HepG2 (cell line): Measurements from ENCODE around the gene PEX13. TPM values are rescaled to one million over a fixed set of nuclear protein-coding genes. Genes with fewer than 3 reads are reported as not detected.

Source experiments
- ATAC-seq: fragments of 200-7000 bp; cut with Tn5 transposase; 3 replicates; pipeline ENCODE4 v1.9.1; 2020; ENCODE audit warnings: mild to moderate bottlenecking, moderate library complexity
- BruUV-seq: library from RNA; stranded (reverse); fragments of 400-500 nt; replicated peaks from 2 replicates; lab custom pipeline; 2021; lab: Mats Ljungman, UMichigan
- CTCF ChIA-PET: fragments of 300-600 bp; formaldehyde crosslinking; extraction: SDS; loops from one replicate; lab custom pipeline; 2021; ENCODE audit warnings: low total read pairs, inconsistent platforms, low intra/inter-chr PET ratio; lab: Yijun Ruan, JAX
- POLR2A ChIA-PET: fragments of 350-600 bp; sonication (Branson Sonifier 250); formaldehyde crosslinking; loops from one replicate; lab custom pipeline; 2020; ENCODE audit warnings: antibody characterized with exemption, inconsistent platforms; lab: Yijun Ruan, JAX
- DNase-seq: peaks from one replicate; pipeline ENCODE4 v3.0.0-alpha.2; 2015; ENCODE audit warnings: low spot score
- FAIRE-seq: peaks from 3 replicates; lab custom pipeline; 2011; peaks lifted over from hg19 to GRCh38; lab: Jason Lieb, UNC
- H2AFZ ChIP-seq: one replicate; pipeline ENCODE4 v1.6.1; 2011; ENCODE audit warnings: low read length, inconsistent platforms
- H3K27ac ChIP-seq: fragments of 300-600 bp; 3 replicates; pipeline ENCODE4 v1.8.0; 2011; ENCODE audit warnings: mixed run types, mild to moderate bottlenecking, mixed read lengths, low read length, inconsistent platforms; ENCODE audit not compliant: insufficient read depth; ENCODE audit errors: extremely low read length
- H3K27me3 ChIP-seq, 2 experiments: fragments of 200-600 bp in 1 of 2; 2 replicates in 1 of 2; 3 replicates in 1 of 2; pipeline versions ENCODE4 v1.6.0 to v1.8.0; 2011; ENCODE audit warnings: low read length in 2 of 2, mild to moderate bottlenecking in 2 of 2, moderate library complexity in 2 of 2, inconsistent platforms in 1 of 2; ENCODE audit not compliant: insufficient read depth in 2 of 2, control insufficient read depth in 1 of 2
- H3K36me3 ChIP-seq, 2 experiments: fragments of 200-600 bp in 1 of 2; replicated peaks in 1 of 2; 2 replicates in 1 of 2; 3 replicates in 1 of 2; pipeline versions ENCODE4 v1.5.1 to v1.8.0; 2011; ENCODE audit warnings: low read length in 2 of 2, inconsistent platforms in 1 of 2; ENCODE audit not compliant: insufficient read depth in 2 of 2, control insufficient read depth in 1 of 2
- H3K4me1 ChIP-seq: 2 replicates; pipeline ENCODE4 v1.5.1; 2012; ENCODE audit warnings: low read length, inconsistent platforms; ENCODE audit not compliant: insufficient read depth
- H3K4me2 ChIP-seq: 2 replicates; pipeline ENCODE4 v1.6.0; 2011; ENCODE audit warnings: low read depth, low read length, inconsistent platforms
- H3K4me3 ChIP-seq, 3 experiments: fragments of 200-600 bp in 1 of 3; sonication (generic), shearing (Covaris generic) in 1 of 3; replicated peaks in 1 of 3; 2 replicates each; pipeline ENCODE4 v1.5.1; 2011 to 2016; ENCODE audit warnings: low read length in 3 of 3, inconsistent platforms in 2 of 3, low read depth in 2 of 3, mild to moderate bottlenecking in 2 of 3, control low read depth in 1 of 3, mixed read lengths in 1 of 3; ENCODE audit not compliant: insufficient read depth in 1 of 3
- H3K79me2 ChIP-seq: one replicate; pipeline ENCODE4 v1.6.1; 2011; ENCODE audit warnings: low read length, inconsistent platforms; ENCODE audit not compliant: insufficient read depth
- H3K9ac ChIP-seq: 2 replicates; pipeline ENCODE4 v1.6.0; 2011; ENCODE audit warnings: mild to moderate bottlenecking, low read depth, low read length, inconsistent platforms; ENCODE audit not compliant: insufficient read depth
- H3K9me3 ChIP-seq: 2 replicates; pipeline ENCODE4 v1.5.1; 2012; ENCODE audit warnings: mild to moderate bottlenecking, low read length
- H4K20me1 ChIP-seq: 2 replicates; pipeline ENCODE4 v1.6.0; 2011; ENCODE audit warnings: inconsistent platforms, mild to moderate bottlenecking, low read length, moderate library complexity; ENCODE audit not compliant: insufficient read depth
- HOXA5 ChIP-seq: sonication (generic); formaldehyde crosslinking; IDR thresholded peaks from 2 replicates; pipeline ENCODE4 v1.4.0; 2020; ENCODE audit warnings: missing genetic modification reagents
- KDM3A ChIP-seq: IDR thresholded peaks from 2 replicates; pipeline ENCODE4 v1.6.1; 2018; ENCODE audit warnings: low read depth, missing compliant biosample characterization
- MLLT10 ChIP-seq: sonication (generic); formaldehyde crosslinking; IDR thresholded peaks from 2 replicates; pipeline ENCODE4 v1.4.0; 2020; ENCODE audit warnings: missing genetic modification reagents
- MLXIP ChIP-seq: sonication (generic); formaldehyde crosslinking; IDR thresholded peaks from 2 replicates; pipeline ENCODE4 v1.9.0; 2021; ENCODE audit warnings: missing genetic modification reagents, borderline replicate concordance
- NFYC ChIP-seq: IDR thresholded peaks from 2 replicates; pipeline ENCODE4 v1.6.1; 2016; ENCODE audit warnings: missing genetic modification reagents, missing compliant biosample characterization
- POLR2A ChIP-seq, 2 experiments: IDR thresholded peaks; 2 replicates each; pipeline ENCODE4 v1.6.1; 2011; ENCODE audit warnings: low read depth in 2 of 2, low read length in 2 of 2, mild to moderate bottlenecking in 1 of 2, moderate library complexity in 1 of 2; ENCODE audit not compliant: insufficient read depth in 1 of 2
- POLR2AphosphoS5 ChIP-seq: IDR thresholded peaks from 2 replicates; pipeline ENCODE4 v1.6.1; 2012; ENCODE audit warnings: low read depth, low read length
- SOX5 ChIP-seq: IDR thresholded peaks from 2 replicates; pipeline ENCODE4 v1.6.1; 2016; ENCODE audit warnings: borderline replicate concordance
- SP5 ChIP-seq: IDR thresholded peaks from 2 replicates; pipeline ENCODE4 v1.6.1; 2016; ENCODE audit warnings: low read depth, borderline replicate concordance
- THYN1 ChIP-seq: sonication (generic); formaldehyde crosslinking; IDR thresholded peaks from 2 replicates; pipeline ENCODE4 v1.8.1; 2023; ENCODE audit warnings: low read depth, mild to moderate bottlenecking, moderate library complexity, missing genetic modification reagents, borderline replicate concordance
- ZBTB20 ChIP-seq: sonication (generic); formaldehyde crosslinking; IDR thresholded peaks from 2 replicates; pipeline ENCODE4 v1.8.1; 2023; ENCODE audit warnings: missing genetic modification reagents, low read depth, mild to moderate bottlenecking, borderline replicate concordance
- ZNF691 ChIP-seq: sonication (generic); formaldehyde crosslinking; IDR thresholded peaks from 2 replicates; pipeline ENCODE4 v1.4.0; 2020; ENCODE audit warnings: missing genetic modification reagents, low read depth, mild to moderate bottlenecking, borderline replicate concordance
- ZNF775 ChIP-seq: sonication (generic); formaldehyde crosslinking; IDR thresholded peaks from 2 replicates; pipeline ENCODE4 v1.4.0; 2020; ENCODE audit warnings: missing genetic modification reagents, mild to moderate bottlenecking, moderate library complexity, borderline replicate concordance
- WGBS: methylation state at CpG from one replicate; pipeline ENCODE4 v1.1.6; 2017; ENCODE audit warnings: low lambda C conversion rate; 5-methylcytosine and 5-hydroxymethylcytosine counted together
- in situ Hi-C: cut with HindIII; loops from 2 replicates; pipeline ENCODE4 v1.10.0; 2017; ENCODE audit warnings: low pct_unique_long_range_greater_than_20kb; ENCODE audit not compliant: extremely low pct_ligation_motif_present
- intact Hi-C: fragments of 100-400 bp; cut with micrococcal nuclease; formaldehyde crosslinking; loops from one replicate; pipeline ENCODE4 v1.10.0; 2022; ENCODE audit not compliant: unreplicated experiment
- polyA plus RNA-seq, 8 experiments: library from polyadenylated mRNA; depleted of rRNA in 3 of 8; stranded (reverse) in 7 of 8; unstranded in 1 of 8; fragments of >200 nt; fragmentation: Illumina TruSeq in 4 of 8; extraction: Trizol in 4 of 8; gene quantifications; 2 replicates each; pipeline versions ENCODE4 v1.2.1 to v1.2.3, GENCODE V29; 2011 to 2016; ENCODE audit warnings: low read depth in 4 of 8, missing spikeins in 1 of 8, mixed read lengths in 1 of 8; ENCODE audit not compliant: insufficient read depth in 1 of 8
- total RNA-seq, 5 experiments: library from RNA; depleted of rRNA; stranded (reverse); fragments of >200 nt; fragmentation: Illumina TruSeq; extraction: Trizol; gene quantifications; 2 replicates each; pipeline ENCODE4 v1.2.3, GENCODE V29; 2016; ENCODE audit warnings: low read depth in 1 of 5
- TF ChIP-seq, protein P1 (sequence below): sonication (generic); formaldehyde crosslinking; IDR thresholded peaks from 2 replicates; pipeline ENCODE4 v1.4.0; 2020; ENCODE audit warnings: missing genetic modification reagents
- TF ChIP-seq, protein P2 (sequence below): sonication (generic); formaldehyde crosslinking; IDR thresholded peaks from 2 replicates; pipeline ENCODE4 v1.8.1; 2023; ENCODE audit warnings: missing genetic modification reagents, mild to moderate bottlenecking, borderline replicate concordance
- TF ChIP-seq, protein P3 (sequence below): IDR thresholded peaks from 2 replicates; pipeline ENCODE4 v1.6.1; 2016; ENCODE audit warnings: missing genetic modification reagents, missing compliant biosample characterization

Gene PEX13
- total and polyA plus RNA-seq, 2 of the 13 experiments (the other 11 are each of a cell fraction or from before 2014, with no cell fraction given): 47.9 to 75.9 TPM

DNA sequence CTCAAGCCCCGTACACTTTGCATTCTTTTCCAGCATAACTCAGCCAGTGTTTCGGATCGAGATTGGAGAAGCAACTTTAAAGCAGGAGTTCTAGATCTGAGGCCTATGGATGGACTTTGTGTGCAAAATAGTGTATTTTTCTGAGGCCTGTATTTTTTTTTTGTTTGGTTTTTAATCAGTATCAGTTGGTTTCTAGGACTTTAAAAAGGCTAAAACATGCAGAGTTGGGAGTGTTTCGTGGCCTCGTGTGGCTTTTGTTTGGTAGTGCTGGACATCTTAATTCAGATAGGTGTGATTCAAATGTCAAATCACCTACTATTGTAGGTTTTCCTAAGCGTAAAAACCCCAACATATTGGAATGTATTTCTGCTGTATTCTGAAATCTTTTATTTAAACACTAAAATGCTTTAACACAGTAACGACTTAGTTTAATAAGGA lies 817 bp downstream of the PEX13 start:
- intact Hi-C loops (loop anchor here (2.0 to 10.0 kb wide), 3 partner anchors 46 to 136 kb away; partner anchors contain the start of genes REL and SANBR), in situ Hi-C loops (no loop called here)
- H3K36me3 ChIP-seq: peaks cover 3 to 33% of the 10 kb centered on the region in 2 experiments; a peak in 3 of 5 replicates
- H3K79me2 ChIP-seq: peaks cover 95% of the 10 kb centered on the region
- WGBS: under 1% methylated on average over 7 of the region's 7 CpGs
- H3K4me3 ChIP-seq: peak overlapping the region; percentile 74 to 94 (median 93)
- POLR2A ChIA-PET: interaction anchor here (0.7 to 2.9 kb wide), 5 partner anchors 11 to 520 kb away, joined by 3 to 20 read pairs (median 6); partner anchors contain the start of genes SANBR and XPO1
- no peak for ATAC-seq
- H3K27ac ChIP-seq: peak overlapping the region; percentile 99
- DNase-seq: no peak
- H3K4me2 ChIP-seq: peak overlapping the region; percentile 83
- H3K4me1 ChIP-seq: peaks cover 66% of the 10 kb centered on the region
- BruUV-seq: TSS peak; percentile 70
- FAIRE-seq: no peak
- CTCF ChIA-PET: no interaction called here
- H3K27me3 ChIP-seq: no peaks in the 10 kb centered on the region; a peak in 1 of 5 replicates
- no peak overlapping the region for H2AFZ ChIP-seq
- 0 out of 2 replicates have a peak, but pooled peaks cover 3% of the 10 kb centered on the region for H3K9me3 ChIP-seq
- H4K20me1 ChIP-seq: 0 out of 2 replicates have a peak, but pooled peaks cover under 1% of the 10 kb centered on the region
- H3K9ac ChIP-seq: peak overlapping the region; percentile 97
- TF ChIP-seq SP5 (CRISPR knock-in tag): 0 out of 2 replicates have a peak, but pooled peaks have one; percentile 36
- peak; percentile 16; the same call in 1 of the 2 replicates for TF ChIP-seq MLXIP (CRISPR knock-in tag)
- TF ChIP-seq ZNF775 (CRISPR knock-in tag): 0 out of 2 replicates have a peak, but pooled peaks have one; percentile 2
- TF ChIP-seq, protein P1, sequence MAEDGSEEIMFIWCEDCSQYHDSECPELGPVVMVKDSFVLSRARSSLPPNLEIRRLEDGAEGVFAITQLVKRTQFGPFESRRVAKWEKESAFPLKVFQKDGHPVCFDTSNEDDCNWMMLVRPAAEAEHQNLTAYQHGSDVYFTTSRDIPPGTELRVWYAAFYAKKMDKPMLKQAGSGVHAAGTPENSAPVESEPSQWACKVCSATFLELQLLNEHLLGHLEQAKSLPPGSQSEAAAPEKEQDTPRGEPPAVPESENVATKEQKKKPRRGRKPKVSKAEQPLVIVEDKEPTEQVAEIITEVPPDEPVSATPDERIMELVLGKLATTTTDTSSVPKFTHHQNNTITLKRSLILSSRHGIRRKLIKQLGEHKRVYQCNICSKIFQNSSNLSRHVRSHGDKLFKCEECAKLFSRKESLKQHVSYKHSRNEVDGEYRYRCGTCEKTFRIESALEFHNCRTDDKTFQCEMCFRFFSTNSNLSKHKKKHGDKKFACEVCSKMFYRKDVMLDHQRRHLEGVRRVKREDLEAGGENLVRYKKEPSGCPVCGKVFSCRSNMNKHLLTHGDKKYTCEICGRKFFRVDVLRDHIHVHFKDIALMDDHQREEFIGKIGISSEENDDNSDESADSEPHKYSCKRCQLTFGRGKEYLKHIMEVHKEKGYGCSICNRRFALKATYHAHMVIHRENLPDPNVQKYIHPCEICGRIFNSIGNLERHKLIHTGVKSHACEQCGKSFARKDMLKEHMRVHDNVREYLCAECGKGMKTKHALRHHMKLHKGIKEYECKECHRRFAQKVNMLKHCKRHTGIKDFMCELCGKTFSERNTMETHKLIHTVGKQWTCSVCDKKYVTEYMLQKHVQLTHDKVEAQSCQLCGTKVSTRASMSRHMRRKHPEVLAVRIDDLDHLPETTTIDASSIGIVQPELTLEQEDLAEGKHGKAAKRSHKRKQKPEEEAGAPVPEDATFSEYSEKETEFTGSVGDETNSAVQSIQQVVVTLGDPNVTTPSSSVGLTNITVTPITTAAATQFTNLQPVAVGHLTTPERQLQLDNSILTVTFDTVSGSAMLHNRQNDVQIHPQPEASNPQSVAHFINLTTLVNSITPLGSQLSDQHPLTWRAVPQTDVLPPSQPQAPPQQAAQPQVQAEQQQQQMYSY (CRISPR knock-in tag): peak; percentile 53; the same call in 1 of the 2 replicates
- 0 out of 2 replicates have a peak, but pooled peaks have one; percentile 43 for TF ChIP-seq MLLT10
- 0 out of 2 replicates have a peak, but pooled peaks have one; percentile 33 for TF ChIP-seq KDM3A (CRISPR knock-in tag)
- TF ChIP-seq SOX5: no peak; the same call in 1 of the 2 replicates
- peak; percentile 90 for TF ChIP-seq POLR2AphosphoS5
- TF ChIP-seq, protein P2, sequence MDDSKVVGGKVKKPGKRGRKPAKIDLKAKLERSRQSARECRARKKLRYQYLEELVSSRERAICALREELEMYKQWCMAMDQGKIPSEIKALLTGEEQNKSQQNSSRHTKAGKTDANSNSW (CRISPR knock-in tag): no peak
- TF ChIP-seq POLR2A (IDR thresholded peaks at IDR 0.05; ENCODE audit: insufficient read depth in 1 of 2, low read depth in 2 of 2, low read length in 2 of 2): peak; percentile 61 to 79
- 0 out of 2 replicates have a peak, but pooled peaks have one; percentile 82 for TF ChIP-seq ZNF691
- peak; percentile 94; the same call in 1 of the 2 replicates for TF ChIP-seq ZBTB20 (CRISPR knock-in tag)
- TF ChIP-seq THYN1: no peak
- TF ChIP-seq NFYC (CRISPR knock-in tag): peak; percentile 51; the same call in 1 of the 2 replicates
- TF ChIP-seq HOXA5 (CRISPR knock-in tag): peak; percentile 86; the same call in 1 of the 2 replicates
- TF ChIP-seq, protein P3, sequence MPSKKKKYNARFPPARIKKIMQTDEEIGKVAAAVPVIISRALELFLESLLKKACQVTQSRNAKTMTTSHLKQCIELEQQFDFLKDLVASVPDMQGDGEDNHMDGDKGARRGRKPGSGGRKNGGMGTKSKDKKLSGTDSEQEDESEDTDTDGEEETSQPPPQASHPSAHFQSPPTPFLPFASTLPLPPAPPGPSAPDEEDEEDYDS (CRISPR knock-in tag): peak; percentile 88; the same call in 1 of the 2 replicates
